Stimulated activated memory B cell treated with anti-CD40 and anti-IgM and Interleukin-4, amounts not matched to agents 10 μg/mL and 1 μg/mL and 100 μg/mL, for 72 hours (primary cell): ENCODE results near the gene MFSD12.
A peak's percentile ranks its signal among the peaks of the same experiment; 100 is the strongest.

Experiments
- ATAC-seq: fragments of 150-1000 bp; cut with Tn5 transposase; 2 replicates; pipeline ENCODE4 v1.10.0; 2021
- H3K27ac Mint-ChIP-seq: one replicate; pipeline ENCODE4 v1.8.0; 2022; ENCODE audit warnings: mild to moderate bottlenecking, mixed read lengths
- H3K27me3 Mint-ChIP-seq: one replicate; pipeline ENCODE4 v1.8.0; 2022; ENCODE audit warnings: mixed read lengths
- H3K36me3 Mint-ChIP-seq: one replicate; pipeline ENCODE4 v1.8.0; 2022; ENCODE audit warnings: mixed read lengths
- H3K4me1 Mint-ChIP-seq: one replicate; pipeline ENCODE4 v1.8.0; 2022; ENCODE audit warnings: mixed read lengths
- H3K4me3 Mint-ChIP-seq: one replicate; pipeline ENCODE4 v1.8.0; 2022; ENCODE audit warnings: mild to moderate bottlenecking, moderate library complexity, mixed read lengths
- H3K9me3 Mint-ChIP-seq: one replicate; pipeline ENCODE4 v1.8.0; 2022; ENCODE audit warnings: mixed read lengths

Gene MFSD12

GRCh38 chr19:3557461-3558248 is at the start of gene MFSD12:
Gene MFSD12 (minus strand): TSS chr19:3557586. CDS start chr19:3557403, 183 bp downstream.
- Mint-ChIP-seq H3K9me3 (no peaks in the 10 kb centered on the region), H3K4me1 (peaks cover 51% of the 10 kb centered on the region), H3K27me3 (no peaks in the 10 kb centered on the region), H3K27ac (peak within 1 kb of the TSS; percentile 99), H3K4me3 (peak within 1 kb of the TSS; percentile 97), H3K36me3 (peaks cover 19% of the 10 kb centered on the region)
- ATAC-seq = peak; percentile 95

GRCh38 chr19:3606690-3607289 is 49.4 kb upstream of the MFSD12 start, which contains the start of gene TBXA2R:
Gene TBXA2R (minus strand): TSS chr19:3606875. CDS start chr19:3600634, 6,241 bp downstream.
- Mint-ChIP-seq H3K27ac (no peak within 1 kb of the TSS), H3K4me3 (no peak within 1 kb of the TSS), H3K27me3 (peaks cover 18% of the 10 kb centered on the region), H3K4me1 (peaks cover 15% of the 10 kb centered on the region), H3K9me3 (peaks cover 4% of the 10 kb centered on the region), H3K36me3 (peaks cover 2% of the 10 kb centered on the region)
- ATAC-seq = peak; percentile 42

GRCh38 chr19:3606174-3606689 is 48.8 kb upstream of the MFSD12 start:
- H3K4me3 Mint-ChIP-seq = no peak overlapping the region
- peak; percentile 34 for ATAC-seq
- peaks cover 18% of the 10 kb centered on the region for H3K27me3 Mint-ChIP-seq
- peaks cover 15% of the 10 kb centered on the region for H3K4me1 Mint-ChIP-seq
- no peak overlapping the region for H3K27ac Mint-ChIP-seq
- H3K36me3 Mint-ChIP-seq = no peaks in the 10 kb centered on the region
- peaks cover 4% of the 10 kb centered on the region for H3K9me3 Mint-ChIP-seq

- H3K4me3 Mint-ChIP-seq = no peak overlapping the region
- H3K9me3 Mint-ChIP-seq = peaks cover 4% of the 10 kb centered on the region
- ATAC-seq = no peak
- peaks cover 15% of the 10 kb centered on the region for H3K4me1 Mint-ChIP-seq
- H3K27ac Mint-ChIP-seq = no peak overlapping the region
- peaks cover 18% of the 10 kb centered on the region for H3K27me3 Mint-ChIP-seq
- no peaks in the 10 kb centered on the region for H3K36me3 Mint-ChIP-seq
Observed at GRCh38 chr19:3605770-3606169, 48.4 kb upstream of the MFSD12 start.

GRCh38 chr19:3605361-3605760 is 48.0 kb upstream of the MFSD12 start:
- H3K36me3 Mint-ChIP-seq = no peaks in the 10 kb centered on the region
- no peak overlapping the region for H3K4me3 Mint-ChIP-seq
- peaks cover 15% of the 10 kb centered on the region for H3K4me1 Mint-ChIP-seq
- H3K27me3 Mint-ChIP-seq = peaks cover 18% of the 10 kb centered on the region
- no peak overlapping the region for H3K27ac Mint-ChIP-seq
- peaks cover 4% of the 10 kb centered on the region for H3K9me3 Mint-ChIP-seq
- no peak for ATAC-seq

- no peak overlapping the region for H3K4me3 Mint-ChIP-seq
Observed at GRCh38 chr19:3604987-3605343, 47.6 kb upstream of the MFSD12 start.

GRCh38 chr19:3604227-3604986 is 47.0 kb upstream of the MFSD12 start:
- peaks cover 15% of the 10 kb centered on the region for H3K4me1 Mint-ChIP-seq
- H3K36me3 Mint-ChIP-seq = no peaks in the 10 kb centered on the region
- H3K27ac Mint-ChIP-seq = no peak overlapping the region
- ATAC-seq = peak; percentile 29
- H3K27me3 Mint-ChIP-seq = peaks cover 18% of the 10 kb centered on the region
- peaks cover 4% of the 10 kb centered on the region for H3K9me3 Mint-ChIP-seq
- H3K4me3 Mint-ChIP-seq = no peak overlapping the region

More at GRCh38 chr19:3604987-3605343, 47.6 kb upstream of the MFSD12 start:
- Mint-ChIP-seq H3K9me3 (peaks cover 4% of the 10 kb centered on the region), H3K4me1 (peaks cover 15% of the 10 kb centered on the region), H3K27ac (no peak overlapping the region), H3K36me3 (no peaks in the 10 kb centered on the region), H3K27me3 (peaks cover 18% of the 10 kb centered on the region)
- ATAC-seq = peak; percentile 62

GRCh38 chr19:3603121-3603811 is 45.9 kb upstream of the MFSD12 start:
- Mint-ChIP-seq H3K9me3 (peaks cover 4% of the 10 kb centered on the region), H3K27me3 (peaks cover 15% of the 10 kb centered on the region), H3K4me1 (peaks cover 14% of the 10 kb centered on the region), H3K4me3 (no peak overlapping the region), H3K36me3 (no peaks in the 10 kb centered on the region), H3K27ac (no peak overlapping the region)
- ATAC-seq = no peak

GRCh38 chr19:3601021-3601420 is 43.6 kb upstream of the MFSD12 start:
- no peak for ATAC-seq
- no peaks in the 10 kb centered on the region for H3K9me3 Mint-ChIP-seq
- no peak overlapping the region for H3K4me3 Mint-ChIP-seq
- H3K36me3 Mint-ChIP-seq = no peaks in the 10 kb centered on the region
- no peaks in the 10 kb centered on the region for H3K27me3 Mint-ChIP-seq
- no peaks in the 10 kb centered on the region for H3K4me1 Mint-ChIP-seq
- H3K27ac Mint-ChIP-seq = no peak overlapping the region

GRCh38 chr19:3599776-3600187 is 42.4 kb upstream of the MFSD12 start:
- Mint-ChIP-seq H3K4me3 (no peak overlapping the region), H3K36me3 (no peaks in the 10 kb centered on the region), H3K27me3 (no peaks in the 10 kb centered on the region), H3K9me3 (no peaks in the 10 kb centered on the region), H3K27ac (no peak overlapping the region), H3K4me1 (no peaks in the 10 kb centered on the region)
- peak; percentile 53 for ATAC-seq

- no peaks in the 10 kb centered on the region for H3K36me3 Mint-ChIP-seq
- H3K4me3 Mint-ChIP-seq = no peak overlapping the region
- no peaks in the 10 kb centered on the region for H3K4me1 Mint-ChIP-seq
- peaks cover 9% of the 10 kb centered on the region for H3K27me3 Mint-ChIP-seq
- no peaks in the 10 kb centered on the region for H3K9me3 Mint-ChIP-seq
- no peak for ATAC-seq
- no peak overlapping the region for H3K27ac Mint-ChIP-seq
Observed at GRCh38 chr19:3595521-3596061, 38.2 kb upstream of the MFSD12 start.

- Mint-ChIP-seq H3K27me3 (peaks cover 9% of the 10 kb centered on the region), H3K27ac (no peak overlapping the region), H3K4me3 (no peak overlapping the region), H3K4me1 (no peaks in the 10 kb centered on the region), H3K9me3 (no peaks in the 10 kb centered on the region), H3K36me3 (no peaks in the 10 kb centered on the region)
- ATAC-seq = no peak
Observed at GRCh38 chr19:3593156-3593555, 35.8 kb upstream of the MFSD12 start.

- no peaks in the 10 kb centered on the region for H3K4me1 Mint-ChIP-seq
- H3K36me3 Mint-ChIP-seq = no peaks in the 10 kb centered on the region
- peaks cover 9% of the 10 kb centered on the region for H3K27me3 Mint-ChIP-seq
- H3K9me3 Mint-ChIP-seq = no peaks in the 10 kb centered on the region
- ATAC-seq = no peak
- no peak overlapping the region for H3K4me3 Mint-ChIP-seq
- H3K27ac Mint-ChIP-seq = no peak overlapping the region
Observed at GRCh38 chr19:3591876-3592613, 34.7 kb upstream of the MFSD12 start.
